ENCODE data around the gene HINT1.
A peak's percentile ranks its signal among the peaks of the same experiment; 100 is the strongest.

The HINT1 gene

GRCh38 chr5:131165119-131165727 is at the start of gene HINT1:
HINT1 (minus strand) TSS chr5:131165256; CDS start chr5:131165205, 51 bp downstream.
- TF ChIP-seq CTCF (IDR thresholded peaks at IDR 0.05; ENCODE audit: poor library complexity, severe bottlenecking) = peak; percentile 28
- peaks cover 8% of the 10 kb centered on the region for H3K4me1 ChIP-seq (ENCODE audit: insufficient read depth, poor library complexity, severe bottlenecking)
- DNase-seq (ENCODE audit: low spot score) (peak; percentile 97), ATAC-seq (ENCODE audit: low read depth) (peak; percentile 88)
- peak within 1 kb of the TSS; percentile 78 for H3K27ac ChIP-seq (ENCODE audit: poor library complexity, severe bottlenecking)
- H3K36me3 ChIP-seq (ENCODE audit: low read depth) = peaks cover 36% of the 10 kb centered on the region
- no peaks in the 10 kb centered on the region for H3K27me3 ChIP-seq (ENCODE audit: insufficient read depth, poor library complexity, severe bottlenecking)
- no peaks in the 10 kb centered on the region for H3K9me3 ChIP-seq (ENCODE audit: severe bottlenecking)
- H3K4me3 ChIP-seq (ENCODE audit: severe bottlenecking) = peak within 1 kb of the TSS; percentile 74

GRCh38 chr5:131214609-131215227 is 49.7 kb upstream of the HINT1 start:
- no peaks in the 10 kb centered on the region for H3K36me3 ChIP-seq (ENCODE audit: low read depth)
- ATAC-seq (ENCODE audit: low read depth) = no peak
- no peak overlapping the region for H3K27ac ChIP-seq (ENCODE audit: poor library complexity, severe bottlenecking)
- no peaks in the 10 kb centered on the region for H3K9me3 ChIP-seq (ENCODE audit: severe bottlenecking)
- peaks cover 15% of the 10 kb centered on the region for H3K4me1 ChIP-seq (ENCODE audit: insufficient read depth, poor library complexity, severe bottlenecking)
- no peaks in the 10 kb centered on the region for H3K27me3 ChIP-seq (ENCODE audit: insufficient read depth, poor library complexity, severe bottlenecking)
- no peak for DNase-seq (ENCODE audit: low spot score)
- TF ChIP-seq CTCF (IDR thresholded peaks at IDR 0.05; ENCODE audit: poor library complexity, severe bottlenecking) = no peak
- H3K4me3 ChIP-seq (ENCODE audit: severe bottlenecking) = no peak overlapping the region

- no peak for TF ChIP-seq CTCF (IDR thresholded peaks at IDR 0.05; ENCODE audit: poor library complexity, severe bottlenecking)
- no peaks in the 10 kb centered on the region for H3K36me3 ChIP-seq (ENCODE audit: low read depth)
- no peaks in the 10 kb centered on the region for H3K27me3 ChIP-seq (ENCODE audit: insufficient read depth, poor library complexity, severe bottlenecking)
- H3K9me3 ChIP-seq (ENCODE audit: severe bottlenecking) = no peaks in the 10 kb centered on the region
- H3K27ac ChIP-seq (ENCODE audit: poor library complexity, severe bottlenecking) = no peak overlapping the region
- H3K4me3 ChIP-seq (ENCODE audit: severe bottlenecking) = no peak overlapping the region
- ATAC-seq (ENCODE audit: low read depth) = no peak
- no peak for DNase-seq (ENCODE audit: low spot score)
- H3K4me1 ChIP-seq (ENCODE audit: insufficient read depth, poor library complexity, severe bottlenecking) = no peaks in the 10 kb centered on the region
Observed at GRCh38 chr5:131212471-131213021, 47.5 kb upstream of the HINT1 start.

- Histone ChIP-seq H3K9me3 (ENCODE audit: severe bottlenecking) (no peaks in the 10 kb centered on the region), H3K27ac (ENCODE audit: poor library complexity, severe bottlenecking) (no peak overlapping the region), H3K27me3 (ENCODE audit: insufficient read depth, poor library complexity, severe bottlenecking) (no peaks in the 10 kb centered on the region), H3K36me3 (ENCODE audit: low read depth) (no peaks in the 10 kb centered on the region), H3K4me3 (ENCODE audit: severe bottlenecking) (no peak overlapping the region), H3K4me1 (ENCODE audit: insufficient read depth, poor library complexity, severe bottlenecking) (no peaks in the 10 kb centered on the region)
- TF ChIP-seq CTCF (IDR thresholded peaks at IDR 0.05; ENCODE audit: poor library complexity, severe bottlenecking) = no peak
- ATAC-seq (ENCODE audit: low read depth) = no peak
- DNase-seq (ENCODE audit: low spot score) = no peak
Observed at GRCh38 chr5:131211669-131212068, 46.6 kb upstream of the HINT1 start.

GRCh38 chr5:131210151-131210510 is 45.1 kb upstream of the HINT1 start:
- H3K4me1 ChIP-seq (ENCODE audit: insufficient read depth, poor library complexity, severe bottlenecking) = no peaks in the 10 kb centered on the region

More at GRCh38 chr5:131210151-131210510, 45.1 kb upstream of the HINT1 start:
- Histone ChIP-seq H3K4me3 (ENCODE audit: severe bottlenecking) (no peak overlapping the region), H3K27ac (ENCODE audit: poor library complexity, severe bottlenecking) (no peak overlapping the region), H3K27me3 (ENCODE audit: insufficient read depth, poor library complexity, severe bottlenecking) (no peaks in the 10 kb centered on the region), H3K36me3 (ENCODE audit: low read depth) (no peaks in the 10 kb centered on the region), H3K9me3 (ENCODE audit: severe bottlenecking) (no peaks in the 10 kb centered on the region)
- ATAC-seq (ENCODE audit: low read depth) (no peak), DNase-seq (ENCODE audit: low spot score) (no peak)
- TF ChIP-seq CTCF (IDR thresholded peaks at IDR 0.05; ENCODE audit: poor library complexity, severe bottlenecking) = no peak
